NCI-H345 treated with DMSO at 0.1 percent for 48 hours (cell line): ENCODE data around the gene IGF2BP3.

Source experiments
- DNase-seq: peaks from one replicate; lab custom pipeline; 2025; ENCODE audit not compliant: unreplicated experiment; lab: John Stamatoyannopoulos, UW

IGF2BP3 gene

GRCh38 chr7:23380556-23380955 lies 89.7 kb downstream of the IGF2BP3 start:
- DNase-seq: no peak

GRCh38 chr7:23378996-23379395 lies 91.3 kb downstream of the IGF2BP3 start:
- DNase-seq: no peak

DNA sequence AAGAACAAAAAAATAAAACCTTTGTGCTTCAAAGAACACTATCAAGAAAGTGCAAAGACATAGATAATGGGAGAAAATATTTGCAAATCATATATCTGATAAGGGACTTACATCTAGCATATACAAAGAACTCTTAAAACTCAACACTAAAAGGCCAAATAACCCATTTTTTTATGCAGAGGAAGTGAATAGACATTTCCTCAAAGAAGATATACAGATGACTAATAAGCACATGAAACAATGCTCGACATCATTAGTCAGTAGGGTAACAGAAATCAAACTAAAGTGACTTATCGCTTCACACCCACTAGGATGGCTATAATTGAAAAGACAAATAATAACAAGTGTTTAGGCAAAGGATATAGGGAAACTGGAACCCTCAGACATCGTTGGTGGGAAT lies 93.2 kb downstream of the IGF2BP3 start:
- DNase-seq: no peak

DNA sequence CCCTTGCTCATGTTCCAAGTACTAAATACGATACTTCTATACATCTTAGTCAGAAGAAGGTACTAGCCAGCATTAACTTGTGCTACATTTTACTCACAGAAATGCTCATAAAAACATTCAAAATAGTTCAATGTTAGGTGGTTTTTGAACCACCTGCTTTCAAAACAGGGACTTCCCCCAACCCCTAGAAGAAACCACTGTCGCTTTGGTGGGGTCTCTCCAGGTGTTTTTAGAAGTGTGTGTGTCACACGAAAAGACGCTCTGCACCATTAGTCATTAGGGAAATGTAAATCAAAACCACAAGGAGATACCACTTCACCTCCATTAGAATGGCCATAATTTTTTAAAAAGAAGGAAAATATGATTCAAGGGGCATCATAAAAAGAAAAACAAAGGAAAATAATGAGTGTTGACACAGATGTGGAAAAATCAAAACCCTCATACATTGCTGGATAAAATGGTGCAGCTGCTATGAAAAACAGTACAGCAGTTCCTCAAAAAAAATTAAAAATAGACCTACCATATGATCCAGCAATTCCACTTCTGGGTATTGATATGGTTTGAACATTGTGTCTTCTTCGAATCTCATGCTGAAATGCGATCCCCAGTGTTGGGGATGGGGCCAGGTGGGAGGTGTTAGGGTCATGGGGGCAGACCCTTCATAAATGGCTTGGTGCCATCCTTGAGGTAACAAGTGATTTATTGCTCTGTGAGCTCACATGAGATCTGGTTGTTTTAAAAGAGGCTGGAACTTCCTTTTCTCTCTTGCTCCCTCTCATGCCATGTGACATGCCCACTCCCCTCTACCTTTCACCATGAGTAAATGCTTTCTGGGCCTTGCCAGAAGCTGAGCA lies 96.9 kb downstream of the IGF2BP3 start:
- no peak for DNase-seq

GRCh38 chr7:23372611-23373010 lies 97.7 kb downstream of the IGF2BP3 start:
- DNase-seq: no peak

DNA sequence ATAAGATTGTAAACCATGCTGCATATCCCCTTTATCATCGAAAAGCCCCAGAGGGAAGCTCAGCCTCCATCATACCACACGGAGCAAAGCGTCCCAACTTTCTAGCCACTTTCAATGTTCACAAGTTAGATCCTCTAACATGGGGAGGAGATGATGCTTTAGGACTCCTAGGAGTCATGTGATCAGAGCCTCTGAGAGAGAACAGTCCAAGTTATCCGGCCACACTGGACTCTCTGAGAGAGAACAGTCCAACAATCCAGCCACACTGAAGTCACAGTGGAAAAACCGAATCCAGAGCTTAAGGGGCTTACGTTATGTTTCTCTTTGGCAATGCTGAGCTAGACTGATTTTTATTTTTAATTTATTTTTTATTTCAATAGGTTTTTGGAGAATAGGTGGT lies 98.6 kb downstream of the IGF2BP3 start:
- DNase-seq: no peak

- DNase-seq: no peak
Observed at GRCh38 chr7:23369695-23370404, 100.4 kb downstream of the IGF2BP3 start.

DNA sequence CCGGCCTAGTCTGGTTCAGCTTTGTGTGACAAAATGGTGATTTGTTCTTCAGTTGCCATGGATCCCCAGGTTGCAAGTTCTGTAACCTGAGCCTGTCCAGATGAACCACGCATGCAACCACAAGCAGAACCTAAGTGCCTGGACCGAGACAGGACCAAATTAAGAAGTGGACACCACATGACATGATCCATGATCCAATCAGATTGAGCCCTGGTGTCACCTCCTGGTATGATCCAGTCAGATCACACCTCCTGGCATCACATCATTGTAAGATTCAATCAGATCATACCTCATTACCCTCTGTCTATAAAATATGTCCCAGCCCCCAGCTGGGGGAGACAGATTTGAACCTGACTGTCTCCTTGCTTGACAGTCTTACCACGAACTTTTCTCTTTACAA lies 101.2 kb downstream of the IGF2BP3 start:
- DNase-seq: no peak

GRCh38 chr7:23358152-23358674 lies 112.1 kb downstream of the IGF2BP3 start:
- DNase-seq: no peak

DNA sequence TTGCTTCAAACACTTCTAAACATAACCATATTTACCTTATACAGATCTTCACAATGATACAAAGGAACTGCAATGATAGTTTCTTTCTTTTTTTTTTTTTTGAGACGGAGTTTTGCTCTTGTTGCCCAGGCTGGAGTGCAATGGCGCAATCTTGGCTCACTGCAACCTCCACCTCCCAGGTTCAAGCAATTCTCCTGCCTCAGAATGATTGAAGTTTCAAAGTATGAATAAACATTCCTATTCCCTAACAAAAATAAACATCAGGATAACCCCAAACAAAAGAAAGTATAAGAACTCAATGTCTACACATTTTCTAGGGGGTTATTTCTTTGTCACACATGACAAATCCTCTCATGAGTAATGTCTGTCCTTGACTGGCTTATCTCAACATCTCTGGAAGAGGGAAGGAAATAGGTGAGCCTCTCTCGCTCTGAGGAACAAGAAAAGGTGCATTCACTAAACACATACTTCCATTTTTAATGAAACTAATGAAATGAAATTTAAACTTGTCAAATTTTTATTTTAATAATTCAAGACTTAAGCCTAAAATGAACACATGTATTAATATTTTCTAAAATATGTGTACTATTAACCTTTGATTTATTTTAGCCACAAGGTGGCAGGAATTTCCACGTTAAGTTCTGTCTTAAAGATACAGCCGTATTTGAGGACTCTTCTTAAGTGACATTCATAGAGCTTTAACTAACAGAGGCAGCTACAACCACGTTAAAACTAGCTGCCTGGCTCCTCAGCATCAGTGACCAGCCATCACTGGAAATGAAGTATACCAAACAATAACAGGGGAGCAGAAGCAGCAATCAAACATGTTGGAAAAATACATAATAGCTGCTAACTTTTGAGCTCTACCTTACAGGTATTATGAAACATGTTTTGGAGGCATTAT lies 112.8 kb downstream of the IGF2BP3 start:
- DNase-seq: no peak

GRCh38 chr7:23356726-23357125 lies 113.6 kb downstream of the IGF2BP3 start:
- no peak for DNase-seq

DNA sequence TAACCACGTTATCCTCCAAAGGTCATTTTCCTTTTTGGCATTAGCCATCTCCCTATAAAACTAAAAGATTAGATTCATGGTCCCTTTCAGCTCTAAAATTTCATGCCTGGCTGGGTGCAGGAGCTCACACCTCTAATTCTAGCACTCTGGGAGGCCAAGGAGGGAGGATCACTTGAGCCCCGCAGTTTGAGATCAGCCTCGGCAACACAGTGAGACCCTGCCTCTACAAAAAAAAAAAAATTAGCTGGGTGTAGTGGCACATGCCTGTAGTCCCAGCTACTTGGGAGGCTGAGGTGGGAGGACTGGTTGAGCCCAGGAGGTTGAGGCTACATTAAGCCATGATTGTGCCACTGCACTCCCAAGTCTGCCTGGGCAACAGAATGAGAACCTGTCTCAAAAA lies 114.1 kb downstream of the IGF2BP3 start:
- DNase-seq: no peak

DNA sequence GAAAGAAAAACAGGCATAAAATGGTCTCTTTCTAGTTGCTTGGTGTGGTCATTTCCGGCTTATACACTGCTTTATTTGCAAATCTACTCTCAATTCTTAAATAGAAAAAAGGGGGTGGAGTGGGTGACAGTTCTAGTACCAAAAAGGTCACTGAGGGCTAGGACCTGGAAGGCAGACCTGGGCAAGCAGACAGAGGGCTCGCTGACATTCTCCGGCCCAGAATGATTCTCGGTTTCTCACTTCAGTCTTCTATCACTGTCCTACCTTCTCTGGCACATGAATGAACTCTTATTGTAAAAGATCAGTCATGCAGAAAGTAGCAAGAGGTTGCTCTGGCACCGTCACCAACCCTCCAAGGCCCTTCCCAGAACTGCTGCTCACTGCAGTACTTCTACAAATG lies 117.1 kb downstream of the IGF2BP3 start:
- peak; percentile 45 for DNase-seq

GRCh38 chr7:23350466-23350865 lies 119.8 kb downstream of the IGF2BP3 start:
- DNase-seq: no peak

GRCh38 chr7:23349484-23350157 lies 120.7 kb downstream of the IGF2BP3 start:
- no peak for DNase-seq

DNA sequence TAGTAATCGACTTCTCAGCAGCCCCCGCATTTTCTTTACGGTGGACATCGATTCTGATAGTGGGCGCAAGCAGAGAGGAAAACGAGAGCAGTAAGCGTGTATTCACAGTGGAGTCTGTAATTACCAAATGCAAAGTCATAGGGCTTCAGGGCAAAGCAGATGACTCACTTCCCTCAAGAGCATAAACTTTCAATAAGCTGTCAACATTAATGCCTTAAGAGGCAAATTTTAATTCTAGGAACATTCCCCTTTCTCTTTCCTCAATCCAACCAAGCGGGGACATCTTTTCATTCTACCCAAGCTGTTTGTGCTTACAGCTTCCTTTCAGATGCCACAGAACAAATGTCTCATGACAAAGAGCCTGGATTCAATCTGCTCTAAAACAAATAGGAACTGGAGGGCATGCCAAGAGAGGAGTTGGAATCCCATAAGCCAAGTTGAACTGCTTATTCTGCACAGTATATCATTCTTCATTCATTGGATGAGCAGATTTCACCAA lies 122.6 kb downstream of the IGF2BP3 start:
- no peak for DNase-seq

GRCh38 chr7:23347033-23347681 lies 123.1 kb downstream of the IGF2BP3 start:
- no peak for DNase-seq

DNA sequence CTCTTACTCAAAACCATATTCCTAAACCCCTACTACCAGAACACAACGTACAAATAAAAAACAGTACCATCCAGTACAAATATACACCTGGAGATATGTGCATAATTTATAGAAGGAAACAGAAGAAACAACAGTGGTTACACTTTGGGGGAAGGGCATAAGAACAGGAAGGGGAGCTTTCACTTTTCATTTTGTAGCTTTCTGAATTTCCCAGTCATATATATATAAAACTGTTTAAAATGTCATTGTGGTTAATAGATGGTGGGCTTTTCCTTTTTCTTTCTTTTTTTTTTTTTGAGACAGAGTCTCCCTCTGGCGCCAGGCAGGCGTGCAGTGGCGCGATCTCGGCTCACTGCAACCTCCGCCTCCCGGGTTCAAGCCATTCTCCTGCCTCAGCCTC lies 124.0 kb downstream of the IGF2BP3 start:
- no peak for DNase-seq

DNA sequence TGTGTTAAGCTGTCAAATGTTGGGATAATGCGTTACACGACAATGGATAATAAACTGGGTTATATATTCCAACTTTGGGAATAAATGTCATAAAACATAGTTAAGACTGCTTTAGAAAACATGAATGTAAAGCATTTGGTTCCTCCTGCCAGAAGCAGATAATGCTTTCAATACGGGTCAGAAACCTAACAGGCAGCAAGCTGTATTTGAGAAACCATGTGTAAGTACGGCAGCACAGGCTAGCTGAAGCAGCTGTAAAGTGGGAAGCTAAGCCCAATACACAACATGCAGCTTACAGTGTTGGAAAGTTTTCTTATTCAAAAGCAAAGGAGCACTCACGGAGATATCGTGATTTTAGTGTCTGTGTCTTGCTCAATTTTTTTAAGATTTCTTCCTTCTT lies 124.7 kb downstream of the IGF2BP3 start:
- no peak for DNase-seq
